Measurements from ENCODE around the gene BCL10.

Gene BCL10

DNA sequence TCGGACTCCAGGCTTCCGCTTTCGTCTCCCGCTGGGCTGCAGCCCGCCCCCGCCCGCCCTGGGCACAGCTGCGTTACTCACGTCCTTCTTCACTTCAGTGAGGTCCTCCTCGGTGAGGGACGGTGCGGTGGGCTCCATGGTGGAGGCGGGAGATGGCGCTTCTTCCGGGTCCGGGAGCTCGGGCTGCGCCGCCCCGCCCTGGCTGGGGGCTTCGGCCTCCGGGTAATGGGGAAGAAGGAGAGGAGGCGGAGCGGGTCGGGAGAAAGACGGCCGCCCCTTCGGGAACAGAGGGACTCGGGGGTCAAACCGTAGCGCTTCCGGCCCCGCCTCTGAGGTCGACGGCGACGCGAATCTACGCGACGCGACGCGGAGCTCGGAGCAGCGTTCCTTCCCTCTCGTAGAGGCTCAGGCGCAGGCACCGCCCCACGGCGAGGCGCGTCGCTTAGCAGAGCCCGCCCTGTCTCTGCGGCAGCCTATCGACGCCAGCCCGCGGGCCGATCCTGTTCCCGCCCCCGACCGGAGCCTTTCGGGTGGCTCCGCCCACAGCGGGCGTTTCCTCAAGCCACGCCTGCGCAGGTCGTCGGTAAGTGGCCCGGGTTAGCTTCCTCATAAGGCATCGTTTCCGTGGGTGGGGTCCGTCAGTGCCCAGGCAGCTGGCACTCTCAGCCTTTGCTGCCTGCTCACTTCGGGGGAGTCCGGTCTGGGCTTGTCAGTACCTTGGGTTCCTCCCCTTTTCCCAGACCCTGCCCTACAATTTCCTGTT, at the start of gene BCL10:
BCL10 (minus strand) TSS at position 418 of the 763 bp plus-strand sequence; CDS start at position 138, 280 bp downstream.
- peak within 1 kb of the TSS; percentile 83 for H3K4me3 ChIP-seq (ENCODE audit: low read depth, low read length)
- H3K9ac ChIP-seq (ENCODE audit: low read depth, low read length), result peak within 1 kb of the TSS; percentile 62
- peaks cover 19% of the 10 kb centered on the region; the same call in 1 of the 2 replicates for H3K4me1 ChIP-seq (ENCODE audit: control insufficient read depth, insufficient read depth, low read length)
- peak within 1 kb of the TSS; percentile 96 for H3K27ac ChIP-seq (ENCODE audit: low read depth, low read length)
- H3K36me3 ChIP-seq (ENCODE audit: control insufficient read depth, insufficient read depth, low read length), result peaks cover 13% of the 10 kb centered on the region
- no peaks in the 10 kb centered on the region for H3K27me3 ChIP-seq (ENCODE audit: control insufficient read depth, insufficient read depth, low read length)
- H3K9me3 ChIP-seq (ENCODE audit: control insufficient read depth, insufficient read depth, low read length), result no peaks in the 10 kb centered on the region

- peaks cover 55% of the 10 kb centered on the region for H3K4me1 ChIP-seq (ENCODE audit: control insufficient read depth, insufficient read depth, low read length)
Observed at GRCh38 chr1:85325920-85326319, 49.5 kb upstream of the BCL10 start.

DNA sequence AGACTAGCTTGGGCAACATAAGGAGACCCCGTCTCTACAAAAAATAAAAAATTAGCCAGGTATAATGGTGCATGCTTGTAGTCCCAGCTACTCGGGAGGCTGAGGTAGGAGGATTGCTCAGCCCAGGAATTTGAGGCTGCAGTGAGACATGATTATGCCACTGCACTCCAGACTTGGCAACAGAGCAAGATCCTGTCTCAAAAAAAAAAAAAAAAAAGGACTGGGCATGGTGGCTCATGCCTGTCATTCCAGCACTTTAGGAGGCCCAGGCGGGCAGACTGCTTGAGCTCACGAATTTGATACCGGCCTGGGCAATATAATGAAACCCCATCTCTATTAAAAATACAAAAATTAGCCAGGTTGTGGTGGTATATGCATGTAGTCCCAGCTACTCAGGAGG, 47.3 kb upstream of the BCL10 start:
- no peak overlapping the region for H3K9ac ChIP-seq (ENCODE audit: low read depth, low read length)

More at GRCh38 chr1:85325920-85326319, 49.5 kb upstream of the BCL10 start:
- Histone ChIP-seq H3K27ac (ENCODE audit: low read depth, low read length) (no peak overlapping the region), H3K27me3 (ENCODE audit: control insufficient read depth, insufficient read depth, low read length) (no peaks in the 10 kb centered on the region), H3K36me3 (ENCODE audit: control insufficient read depth, insufficient read depth, low read length) (no peaks in the 10 kb centered on the region), H3K4me3 (ENCODE audit: low read depth, low read length) (no peak overlapping the region), H3K9ac (ENCODE audit: low read depth, low read length) (no peak overlapping the region), H3K9me3 (ENCODE audit: control insufficient read depth, insufficient read depth, low read length) (no peaks in the 10 kb centered on the region)

DNA sequence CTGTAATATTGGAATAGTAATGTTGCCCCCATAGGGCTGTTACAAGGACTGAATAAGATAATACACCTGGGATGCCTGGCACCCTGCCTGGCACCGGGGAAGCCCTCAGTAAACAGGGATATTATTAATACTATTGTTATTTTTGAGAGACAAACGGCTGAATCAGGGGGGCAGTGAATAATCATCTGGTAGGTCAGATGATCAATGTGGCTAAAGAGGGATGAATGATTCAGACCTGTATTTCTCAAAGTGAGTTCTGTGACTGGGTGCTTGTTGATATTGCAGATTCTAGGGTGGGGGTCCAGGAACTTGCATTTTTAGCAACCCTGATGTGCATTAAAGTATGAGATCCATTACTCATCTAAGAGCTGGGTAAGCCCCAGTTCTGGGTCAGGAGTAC, 46.2 kb upstream of the BCL10 start:
- H3K27me3 ChIP-seq (ENCODE audit: control insufficient read depth, insufficient read depth, low read length), result no peaks in the 10 kb centered on the region
- H3K9ac ChIP-seq (ENCODE audit: low read depth, low read length), result no peak overlapping the region
- H3K4me1 ChIP-seq (ENCODE audit: control insufficient read depth, insufficient read depth, low read length), result peaks cover 31% of the 10 kb centered on the region
- H3K9me3 ChIP-seq (ENCODE audit: control insufficient read depth, insufficient read depth, low read length), result no peaks in the 10 kb centered on the region
- no peaks in the 10 kb centered on the region for H3K36me3 ChIP-seq (ENCODE audit: control insufficient read depth, insufficient read depth, low read length)
- H3K27ac ChIP-seq (ENCODE audit: low read depth, low read length), result no peak overlapping the region
- no peak overlapping the region for H3K4me3 ChIP-seq (ENCODE audit: low read depth, low read length)

More for the DNA sequence above, 47.3 kb upstream of the BCL10 start:
- H3K36me3 ChIP-seq (ENCODE audit: control insufficient read depth, insufficient read depth, low read length), result no peaks in the 10 kb centered on the region
- no peaks in the 10 kb centered on the region for H3K9me3 ChIP-seq (ENCODE audit: control insufficient read depth, insufficient read depth, low read length)
- H3K27ac ChIP-seq (ENCODE audit: low read depth, low read length), result no peak overlapping the region
- H3K4me1 ChIP-seq (ENCODE audit: control insufficient read depth, insufficient read depth, low read length), result peaks cover 41% of the 10 kb centered on the region
- no peak overlapping the region for H3K4me3 ChIP-seq (ENCODE audit: low read depth, low read length)
- no peaks in the 10 kb centered on the region for H3K27me3 ChIP-seq (ENCODE audit: control insufficient read depth, insufficient read depth, low read length)

GRCh38 chr1:85321237-85321964, 45.0 kb upstream of the BCL10 start:
- H3K27ac ChIP-seq (ENCODE audit: low read depth, low read length), result no peak overlapping the region
- no peaks in the 10 kb centered on the region for H3K27me3 ChIP-seq (ENCODE audit: control insufficient read depth, insufficient read depth, low read length)
- H3K9ac ChIP-seq (ENCODE audit: low read depth, low read length), result no peak overlapping the region
- H3K4me1 ChIP-seq (ENCODE audit: control insufficient read depth, insufficient read depth, low read length), result peaks cover 19% of the 10 kb centered on the region
- H3K36me3 ChIP-seq (ENCODE audit: control insufficient read depth, insufficient read depth, low read length), result no peaks in the 10 kb centered on the region
- H3K4me3 ChIP-seq (ENCODE audit: low read depth, low read length), result no peak overlapping the region
- no peaks in the 10 kb centered on the region for H3K9me3 ChIP-seq (ENCODE audit: control insufficient read depth, insufficient read depth, low read length)

DNA sequence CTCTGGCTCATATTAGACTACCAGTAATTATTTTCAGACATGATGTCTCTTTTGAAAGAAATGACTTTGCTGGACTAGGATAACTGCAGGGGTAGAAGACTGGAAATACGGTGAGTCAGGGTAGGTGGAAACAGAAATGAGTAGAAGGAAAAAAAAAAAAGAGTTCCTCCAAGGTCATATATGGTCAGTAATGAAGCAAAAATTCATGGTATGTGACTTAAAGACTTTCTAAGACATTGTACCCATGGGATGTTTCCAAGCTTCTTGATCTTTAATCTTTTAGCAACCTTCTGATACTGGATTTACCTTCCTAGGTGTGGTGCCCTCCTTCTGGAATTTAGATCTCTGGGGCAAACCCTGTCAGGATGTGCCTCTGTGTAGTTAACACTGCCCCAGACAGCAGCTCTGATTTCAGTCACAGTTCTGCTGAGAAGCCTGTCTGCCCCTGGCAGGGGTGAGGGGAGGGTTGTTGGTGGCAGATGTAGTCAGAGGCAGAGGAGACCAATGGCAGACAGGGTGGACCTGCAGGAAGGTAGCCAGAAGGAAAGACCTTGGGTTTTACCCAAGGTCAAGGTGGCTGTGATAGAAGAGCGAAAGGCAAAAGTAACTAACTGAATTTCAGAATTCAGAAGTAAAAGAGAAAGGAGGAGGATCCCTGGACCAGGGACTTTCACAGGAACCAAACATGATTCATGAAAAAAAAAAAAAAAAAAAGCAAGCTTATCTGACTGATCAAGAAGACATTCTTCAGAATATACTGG, 44.1 kb upstream of the BCL10 start:
- H3K4me3 ChIP-seq (ENCODE audit: low read depth, low read length), result no peak overlapping the region
- peaks cover 22% of the 10 kb centered on the region for H3K4me1 ChIP-seq (ENCODE audit: control insufficient read depth, insufficient read depth, low read length)
- H3K36me3 ChIP-seq (ENCODE audit: control insufficient read depth, insufficient read depth, low read length), result no peaks in the 10 kb centered on the region
- no peaks in the 10 kb centered on the region for H3K9me3 ChIP-seq (ENCODE audit: control insufficient read depth, insufficient read depth, low read length)
- H3K27ac ChIP-seq (ENCODE audit: low read depth, low read length), result no peak overlapping the region
- H3K27me3 ChIP-seq (ENCODE audit: control insufficient read depth, insufficient read depth, low read length), result no peaks in the 10 kb centered on the region
- H3K9ac ChIP-seq (ENCODE audit: low read depth, low read length), result no peak overlapping the region

GRCh38 chr1:85319931-85320330, 43.5 kb upstream of the BCL10 start:
- Histone ChIP-seq H3K27me3 (ENCODE audit: control insufficient read depth, insufficient read depth, low read length) (no peaks in the 10 kb centered on the region), H3K9ac (ENCODE audit: low read depth, low read length) (no peak overlapping the region), H3K27ac (ENCODE audit: low read depth, low read length) (no peak overlapping the region), H3K36me3 (ENCODE audit: control insufficient read depth, insufficient read depth, low read length) (no peaks in the 10 kb centered on the region), H3K4me3 (ENCODE audit: low read depth, low read length) (no peak overlapping the region), H3K9me3 (ENCODE audit: control insufficient read depth, insufficient read depth, low read length) (no peaks in the 10 kb centered on the region), H3K4me1 (ENCODE audit: control insufficient read depth, insufficient read depth, low read length) (peaks cover 17% of the 10 kb centered on the region)

GRCh38 chr1:85319491-85319890, 43.1 kb upstream of the BCL10 start:
- no peak overlapping the region for H3K9ac ChIP-seq (ENCODE audit: low read depth, low read length)
- H3K36me3 ChIP-seq (ENCODE audit: control insufficient read depth, insufficient read depth, low read length), result no peaks in the 10 kb centered on the region
- no peak overlapping the region for H3K27ac ChIP-seq (ENCODE audit: low read depth, low read length)
- no peaks in the 10 kb centered on the region for H3K9me3 ChIP-seq (ENCODE audit: control insufficient read depth, insufficient read depth, low read length)
- H3K4me3 ChIP-seq (ENCODE audit: low read depth, low read length), result no peak overlapping the region
- no peaks in the 10 kb centered on the region for H3K27me3 ChIP-seq (ENCODE audit: control insufficient read depth, insufficient read depth, low read length)
- H3K4me1 ChIP-seq (ENCODE audit: control insufficient read depth, insufficient read depth, low read length), result peaks cover 13% of the 10 kb centered on the region

- H3K4me1 ChIP-seq (ENCODE audit: control insufficient read depth, insufficient read depth, low read length), result peaks cover 10% of the 10 kb centered on the region; the same call in 1 of the 2 replicates
Observed at GRCh38 chr1:85318217-85318616, 41.8 kb upstream of the BCL10 start.

GRCh38 chr1:85317560-85317959, 41.1 kb upstream of the BCL10 start:
- no peak overlapping the region for H3K27ac ChIP-seq (ENCODE audit: low read depth, low read length)
- H3K4me1 ChIP-seq (ENCODE audit: control insufficient read depth, insufficient read depth, low read length), result peaks cover 10% of the 10 kb centered on the region; the same call in 1 of the 2 replicates
- no peak overlapping the region for H3K4me3 ChIP-seq (ENCODE audit: low read depth, low read length)
- no peaks in the 10 kb centered on the region for H3K36me3 ChIP-seq (ENCODE audit: control insufficient read depth, insufficient read depth, low read length)
- no peak overlapping the region for H3K9ac ChIP-seq (ENCODE audit: low read depth, low read length)
- H3K9me3 ChIP-seq (ENCODE audit: control insufficient read depth, insufficient read depth, low read length), result no peaks in the 10 kb centered on the region
- no peaks in the 10 kb centered on the region for H3K27me3 ChIP-seq (ENCODE audit: control insufficient read depth, insufficient read depth, low read length)

More at GRCh38 chr1:85318217-85318616, 41.8 kb upstream of the BCL10 start:
- no peak overlapping the region for H3K4me3 ChIP-seq (ENCODE audit: low read depth, low read length)
- H3K27me3 ChIP-seq (ENCODE audit: control insufficient read depth, insufficient read depth, low read length), result no peaks in the 10 kb centered on the region
- no peak overlapping the region for H3K27ac ChIP-seq (ENCODE audit: low read depth, low read length)
- H3K9ac ChIP-seq (ENCODE audit: low read depth, low read length), result no peak overlapping the region
- no peaks in the 10 kb centered on the region for H3K36me3 ChIP-seq (ENCODE audit: control insufficient read depth, insufficient read depth, low read length)
- H3K9me3 ChIP-seq (ENCODE audit: control insufficient read depth, insufficient read depth, low read length), result no peaks in the 10 kb centered on the region
